Gastroesophageal sphincter (tissue), 3 donors: Measurements from ENCODE around the gene EPHA2.

ENCODE experiments used
- CTCF ChIP-seq, 4 experiments: fragments of 200-600 bp in 2 of 4; fragments of 450-650 bp in 2 of 4; sonication (generic) in 1 of 4; IDR thresholded peaks; one replicate each; pipeline ENCODE4 v1.5.1; 2017 to 2019; ENCODE audit warnings: antibody characterized with exemption in 4 of 4, mild to moderate bottlenecking in 2 of 4, moderate library complexity in 2 of 4
- POLR2A ChIP-seq, 2 donors: fragments of 450-650 bp; IDR thresholded peaks; one replicate each; pipeline ENCODE4 v1.6.1; 2017; ENCODE audit warnings: antibody characterized with exemption in 2 of 2, mild to moderate bottlenecking in 2 of 2, moderate library complexity in 1 of 2
- POLR2AphosphoS5 ChIP-seq: sonication (generic); formaldehyde crosslinking; IDR thresholded peaks from one replicate; pipeline ENCODE4 v1.6.1; 2017; ENCODE audit warnings: antibody characterized with exemption

- TF ChIP-seq CTCF (IDR thresholded peaks at IDR 0.05) (no peak), POLR2A (IDR thresholded peaks at IDR 0.05) (no peak), POLR2AphosphoS5 (no peak)
Observed at GRCh38 chr1:16128338-16128741, 27.5 kb downstream of the EPHA2 start.
